OCI-LY7 (cell line): ENCODE results near the gene ST7L.

Experiments
- EZH2phosphoT487 ChIP-seq: fragments of 200-600 bp; sonication (generic); IDR thresholded peaks from 2 replicates; pipeline ENCODE4 v1.6.1; 2018; ENCODE audit warnings: low read depth, borderline replicate concordance, mild to moderate bottlenecking, mixed run types, antibody characterized with exemption, low read length, moderate library complexity, mixed read lengths
- TF ChIP-seq, protein P1 (sequence below): fragments of 200-600 bp; sonication (generic); conservative IDR thresholded peaks from 2 replicates; pipeline ENCODE4 v1.5.1; 2014; ENCODE audit warnings: mild to moderate bottlenecking, antibody characterized with exemption, low read length, moderate library complexity, mixed read lengths

DNA sequence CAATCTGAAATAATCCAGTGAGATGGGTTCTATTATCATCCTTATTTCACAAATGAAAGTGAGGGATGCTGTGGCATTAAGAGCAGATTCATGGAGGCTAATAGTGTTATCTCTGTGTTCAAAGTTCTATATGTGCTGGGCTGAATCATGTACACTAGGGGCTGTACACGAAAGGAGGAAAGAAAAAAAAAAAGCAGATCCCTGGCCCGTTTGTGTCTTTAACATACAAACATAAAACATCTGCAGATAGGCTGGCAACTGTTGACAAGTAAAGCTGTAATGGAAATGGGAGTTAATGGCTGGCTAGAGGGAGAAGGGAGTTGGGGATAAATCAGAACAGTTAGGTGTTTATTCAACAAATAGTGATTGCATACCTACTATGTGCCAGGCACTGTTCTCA is 107.0 kb downstream of the ST7L start:
- TF ChIP-seq, protein P1, sequence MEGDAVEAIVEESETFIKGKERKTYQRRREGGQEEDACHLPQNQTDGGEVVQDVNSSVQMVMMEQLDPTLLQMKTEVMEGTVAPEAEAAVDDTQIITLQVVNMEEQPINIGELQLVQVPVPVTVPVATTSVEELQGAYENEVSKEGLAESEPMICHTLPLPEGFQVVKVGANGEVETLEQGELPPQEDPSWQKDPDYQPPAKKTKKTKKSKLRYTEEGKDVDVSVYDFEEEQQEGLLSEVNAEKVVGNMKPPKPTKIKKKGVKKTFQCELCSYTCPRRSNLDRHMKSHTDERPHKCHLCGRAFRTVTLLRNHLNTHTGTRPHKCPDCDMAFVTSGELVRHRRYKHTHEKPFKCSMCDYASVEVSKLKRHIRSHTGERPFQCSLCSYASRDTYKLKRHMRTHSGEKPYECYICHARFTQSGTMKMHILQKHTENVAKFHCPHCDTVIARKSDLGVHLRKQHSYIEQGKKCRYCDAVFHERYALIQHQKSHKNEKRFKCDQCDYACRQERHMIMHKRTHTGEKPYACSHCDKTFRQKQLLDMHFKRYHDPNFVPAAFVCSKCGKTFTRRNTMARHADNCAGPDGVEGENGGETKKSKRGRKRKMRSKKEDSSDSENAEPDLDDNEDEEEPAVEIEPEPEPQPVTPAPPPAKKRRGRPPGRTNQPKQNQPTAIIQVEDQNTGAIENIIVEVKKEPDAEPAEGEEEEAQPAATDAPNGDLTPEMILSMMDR: no peak
- no peak for TF ChIP-seq EZH2phosphoT487
